GM21786 (cell line): ENCODE measurements around the gene CAPN5.

ENCODE experiments used
- ATAC-seq: cut with Tn5 transposase; IDR thresholded peaks from one replicate; pipeline ENCODE4 v1.9.1; 2021; ENCODE audit not compliant: unreplicated experiment

The CAPN5 gene

DNA sequence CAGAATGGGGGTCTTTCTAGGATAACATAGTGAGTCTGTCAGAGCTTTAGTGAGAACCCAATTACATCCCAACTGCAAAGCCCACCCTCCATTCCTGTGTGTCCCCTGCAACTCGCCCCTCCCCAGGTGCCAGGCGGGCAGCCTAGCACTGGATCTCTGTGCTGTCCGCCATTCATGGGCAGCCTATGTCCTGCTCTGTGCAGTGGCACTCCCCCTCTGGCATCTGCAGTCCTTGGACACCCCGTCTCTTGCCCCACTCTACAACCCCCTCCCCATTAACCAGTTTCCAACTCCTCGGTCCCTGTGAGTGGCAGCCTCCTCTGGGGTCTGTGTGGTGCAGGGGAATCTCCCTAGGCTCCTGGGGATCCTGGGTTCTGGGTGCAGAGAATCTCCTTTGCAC is 98.3 kb downstream of the CAPN5 start:
- ATAC-seq, result no peak

DNA sequence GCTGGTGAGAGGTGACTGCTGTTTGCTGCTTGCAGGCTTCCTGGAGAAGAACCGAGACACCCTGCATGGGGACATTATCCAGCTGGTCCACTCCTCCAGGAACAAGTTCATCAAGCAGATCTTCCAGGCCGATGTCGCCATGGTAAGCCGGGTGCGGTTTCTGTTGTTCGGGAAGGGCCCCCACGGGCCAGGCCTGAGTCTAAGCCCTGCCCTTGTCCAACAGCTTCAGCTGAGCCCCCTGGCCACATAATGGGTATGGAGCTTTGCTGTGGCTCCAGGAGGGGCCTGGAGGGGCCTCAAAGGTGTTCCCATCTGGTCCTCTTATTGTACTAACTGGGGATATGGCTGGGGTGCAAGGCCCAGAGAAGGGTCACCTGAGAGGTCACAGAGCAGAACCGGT is 99.2 kb downstream of the CAPN5 start:
- ATAC-seq, result no peak

DNA sequence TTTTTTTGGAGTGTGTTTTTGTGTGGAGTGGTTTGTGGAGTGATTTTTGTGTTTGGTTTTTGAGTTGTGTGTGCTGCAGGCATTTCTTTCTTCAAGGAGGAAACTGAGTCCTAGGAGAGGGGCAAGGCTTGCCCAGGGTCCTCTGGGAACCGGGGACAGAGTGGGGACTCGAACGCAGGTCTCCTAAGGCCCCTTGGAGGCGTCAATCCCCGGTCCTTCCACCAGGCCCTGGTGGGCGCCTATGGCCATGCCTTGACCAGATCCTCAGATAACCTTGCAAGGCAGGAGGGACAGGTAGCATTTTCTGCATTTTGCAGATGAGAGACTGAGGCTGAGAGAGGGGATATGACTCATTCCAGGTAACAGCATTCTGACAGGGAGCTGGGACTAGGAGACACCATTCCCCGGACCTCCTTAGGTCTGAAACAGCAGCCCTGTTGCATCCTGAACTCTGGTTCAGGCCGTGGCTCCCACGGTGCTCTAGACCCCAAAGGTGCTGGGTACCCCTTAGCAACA is 100.4 kb downstream of the CAPN5 start:
- ATAC-seq, result no peak

DNA sequence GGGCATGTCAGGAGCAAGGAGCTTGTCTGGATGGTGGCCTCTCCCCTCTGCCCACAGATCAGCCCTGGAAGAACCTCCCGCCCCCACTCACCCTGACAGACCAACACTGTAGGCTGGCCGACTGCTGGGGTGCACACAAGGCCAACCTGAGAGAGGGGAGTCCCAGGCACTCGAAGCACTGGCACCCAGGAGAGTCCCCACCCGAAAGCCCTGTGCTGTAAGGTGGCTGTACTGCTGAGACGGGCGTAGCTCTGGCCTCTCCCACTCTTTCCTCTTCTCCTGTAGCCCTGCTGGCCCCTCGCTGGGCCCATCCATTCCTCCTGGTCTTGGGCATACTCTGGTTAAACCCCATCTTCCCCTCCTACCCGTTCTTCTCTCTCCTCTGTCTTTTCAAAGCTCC is 101.0 kb downstream of the CAPN5 start:
- no peak for ATAC-seq

DNA sequence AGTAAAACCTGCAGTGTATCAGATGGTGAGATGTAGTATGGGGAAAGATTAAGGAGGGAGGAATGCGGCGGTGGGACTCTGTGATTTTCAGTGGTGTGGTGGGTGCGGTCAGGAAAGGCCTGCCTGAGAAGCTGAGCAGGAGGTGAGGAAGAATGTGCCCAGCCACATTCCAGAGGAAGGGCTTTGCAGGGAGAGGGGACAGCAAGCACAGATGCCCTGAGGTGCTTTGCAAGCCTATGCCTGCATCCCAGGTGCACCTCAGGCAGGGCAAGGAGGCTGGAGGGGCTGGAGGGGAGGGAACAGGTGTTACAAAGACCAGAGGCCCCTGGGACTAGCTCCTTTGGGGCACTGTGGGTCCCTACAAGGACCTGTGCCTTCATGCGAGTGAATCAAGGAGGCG is 103.3 kb downstream of the CAPN5 start:
- ATAC-seq, result no peak

DNA sequence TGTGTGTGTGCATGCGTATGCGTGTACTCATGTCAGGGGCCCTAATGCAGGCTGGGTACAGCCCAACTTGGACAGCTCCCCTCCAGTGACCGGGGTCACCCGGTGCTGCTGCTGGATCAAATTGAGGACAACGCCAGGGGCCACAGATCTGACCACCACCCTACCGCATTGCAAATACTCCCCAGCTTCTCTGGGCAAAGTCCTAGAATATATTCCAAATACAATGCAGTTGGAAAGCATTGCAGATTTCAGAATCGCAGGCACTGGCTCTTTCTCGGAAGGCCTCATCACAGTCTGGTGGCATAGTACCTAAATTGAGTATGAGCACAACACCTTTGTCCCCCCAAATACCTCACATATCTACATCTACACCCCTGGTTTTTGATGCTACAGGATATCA is 104.5 kb downstream of the CAPN5 start:
- no peak for ATAC-seq

DNA sequence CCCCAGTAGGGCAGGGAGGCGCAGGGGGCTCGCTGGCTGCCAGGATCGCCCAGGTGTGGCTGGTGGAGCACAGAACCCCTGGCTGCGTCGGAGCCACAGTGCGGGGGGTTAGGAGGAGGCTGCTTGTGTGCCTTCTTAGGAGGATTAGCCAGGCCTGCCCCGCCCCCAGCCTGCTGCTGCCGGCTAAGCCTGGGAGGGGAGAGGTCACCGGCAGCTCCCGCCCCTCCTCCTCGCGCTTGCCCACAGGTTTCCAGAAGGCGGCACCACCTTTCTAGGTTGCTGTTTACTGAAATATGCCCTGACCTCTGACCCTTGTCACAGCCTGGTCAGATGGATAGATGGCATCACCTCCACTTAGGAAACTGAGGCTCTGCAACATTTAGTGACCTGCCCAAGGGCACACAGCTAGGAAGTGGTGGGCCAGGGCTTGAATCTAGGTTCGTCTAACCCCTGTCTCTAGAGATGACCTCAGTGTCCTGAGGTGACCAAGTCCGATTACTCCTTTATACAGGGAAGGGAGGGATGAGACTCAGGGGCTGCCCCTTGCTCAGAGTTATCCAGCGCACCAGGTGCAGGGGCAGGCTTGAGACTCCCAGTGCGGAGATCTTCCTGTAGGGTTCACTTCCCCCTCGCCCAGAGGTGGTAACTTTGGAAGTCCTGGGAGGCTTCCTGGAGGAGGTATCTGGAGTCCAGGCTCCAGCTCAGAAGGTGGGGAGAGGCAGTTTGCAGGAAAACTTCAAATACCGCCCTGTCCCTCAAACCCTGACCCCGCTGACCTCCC is 105.3 kb downstream of the CAPN5 start:
- ATAC-seq, result no peak

DNA sequence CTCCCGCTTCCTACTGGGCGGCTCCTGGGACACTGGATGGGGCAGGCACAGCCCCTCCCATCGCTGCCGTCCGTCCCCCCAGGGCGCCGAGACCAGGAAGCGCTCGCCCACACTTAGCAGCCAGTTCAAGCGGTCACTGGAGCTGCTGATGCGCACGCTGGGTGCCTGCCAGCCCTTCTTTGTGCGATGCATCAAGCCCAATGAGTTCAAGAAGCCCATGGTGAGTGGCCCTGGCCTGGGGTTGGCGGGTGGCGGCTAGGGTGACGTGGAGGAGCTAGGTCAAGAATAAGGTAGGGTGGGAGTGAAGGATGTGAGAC is 105.9 kb downstream of the CAPN5 start:
- no peak for ATAC-seq

DNA sequence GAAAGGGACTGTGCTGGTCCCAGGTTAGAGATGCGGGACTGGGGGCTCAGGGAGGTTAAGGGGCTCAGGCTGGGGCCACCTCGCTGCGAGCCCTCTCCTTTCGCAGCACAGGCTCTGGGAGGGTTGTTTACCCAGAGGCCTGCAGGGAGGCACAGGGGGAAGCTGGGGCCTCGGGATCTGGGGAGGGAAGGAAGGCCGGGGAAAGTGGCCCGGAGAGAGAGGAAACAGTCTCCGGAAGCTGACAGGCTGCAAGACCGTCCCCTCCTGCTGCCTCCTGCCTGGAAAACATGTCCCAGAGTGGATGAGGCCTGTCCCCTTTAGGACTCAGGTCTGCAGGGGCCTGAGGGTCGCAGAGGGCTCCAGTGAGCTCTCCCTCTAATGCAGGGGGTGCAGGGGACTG is 106.7 kb downstream of the CAPN5 start:
- no peak for ATAC-seq

DNA sequence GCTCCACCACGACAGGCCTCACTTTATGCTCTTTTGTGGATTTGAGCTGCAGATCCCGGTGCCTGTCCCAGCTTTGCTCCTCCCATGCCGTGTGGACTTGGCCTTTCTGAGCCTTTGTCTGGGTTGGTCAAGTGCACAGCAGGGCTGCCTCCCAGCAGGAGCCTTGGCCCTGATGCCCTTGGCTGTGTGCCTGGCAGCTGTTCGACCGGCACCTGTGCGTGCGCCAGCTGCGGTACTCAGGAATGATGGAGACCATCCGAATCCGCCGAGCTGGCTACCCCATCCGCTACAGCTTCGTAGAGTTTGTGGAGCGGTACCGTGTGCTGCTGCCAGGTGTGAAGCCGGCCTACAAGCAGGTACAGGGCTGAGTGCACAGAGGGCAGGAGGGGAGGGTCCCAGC is 107.8 kb downstream of the CAPN5 start:
- ATAC-seq, result no peak

DNA sequence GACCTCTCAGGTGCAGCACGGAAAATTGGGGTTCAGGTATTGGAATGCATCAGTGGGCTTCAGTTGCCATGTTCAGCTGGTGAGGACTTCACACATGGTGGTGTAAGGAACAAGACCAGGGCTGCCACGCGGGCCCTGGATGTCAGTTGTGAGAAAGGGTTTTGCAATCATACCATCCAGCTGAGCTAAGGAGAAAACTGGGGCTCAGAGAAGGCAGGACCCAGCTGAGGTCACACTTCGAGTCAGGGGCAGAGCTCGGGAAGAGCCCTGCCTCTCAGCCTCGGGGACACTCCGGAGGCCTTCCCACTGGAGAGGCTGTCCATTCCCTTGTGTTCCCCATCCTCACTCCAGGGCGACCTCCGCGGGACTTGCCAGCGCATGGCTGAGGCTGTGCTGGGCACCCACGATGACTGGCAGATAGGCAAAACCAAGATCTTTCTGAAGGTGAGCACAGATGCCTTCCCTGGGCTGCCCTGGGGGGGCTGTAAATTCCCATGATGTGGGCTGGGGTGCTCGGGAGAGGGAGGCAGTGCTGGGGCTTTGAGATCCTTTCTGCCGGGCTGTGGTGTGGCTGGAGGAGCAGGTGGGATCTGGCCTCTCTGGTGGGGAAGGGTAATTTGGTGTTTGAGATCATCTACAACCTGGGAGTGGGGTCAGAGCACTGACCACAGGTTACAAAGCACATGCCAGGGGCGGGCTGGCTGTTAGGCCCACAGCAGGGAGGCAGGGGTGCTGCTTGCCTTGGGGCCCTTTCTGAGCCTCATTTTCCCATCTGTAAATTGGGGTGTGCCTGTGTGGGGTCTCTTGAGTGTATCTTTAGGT is 108.5 kb downstream of the CAPN5 start:
- no peak for ATAC-seq
